A673 (cell line): Measurements from ENCODE around the gene LONP1. TPM values are rescaled to one million over a fixed set of nuclear protein-coding genes. Genes with fewer than 3 reads are reported as not detected.

Source experiments
- Bru-seq: library from RNA; stranded (reverse); fragments of 400-500 nt; gene quantifications from one replicate; lab custom pipeline; 2021; lab: Mats Ljungman, UMichigan
- BruChase-seq, 2 experiments: library from RNA; stranded (reverse); fragments of 400-500 nt; gene quantifications; one replicate each; lab custom pipeline; 2021; lab: Mats Ljungman, UMichigan
- BruUV-seq: library from RNA; stranded (reverse); fragments of 400-500 nt; replicated peaks from 2 replicates; lab custom pipeline; 2021; lab: Mats Ljungman, UMichigan
- CTCF ChIA-PET: fragments of 300-600 bp; sonication (Branson Sonifier 250); formaldehyde crosslinking; loops from one replicate; lab custom pipeline; 2022; ENCODE audit warnings: antibody characterized with exemption; lab: Charles Lee
- POLR2A ChIA-PET: fragments of 300-600 bp; sonication (Branson Sonifier 250); formaldehyde crosslinking; loops from one replicate; lab custom pipeline; 2022; ENCODE audit warnings: antibody characterized with exemption; ENCODE audit not compliant: low non-redundant PET; lab: Charles Lee
- DNase-seq: peaks from one replicate; pipeline ENCODE4 v3.0.0-alpha.2; 2015; ENCODE audit warnings: low spot score
- H3K27ac ChIP-seq: fragments of 200-600 bp; sonication (generic); 2 replicates; pipeline ENCODE4 v1.5.1; 2016; ENCODE audit warnings: mixed run types, low read depth, mild to moderate bottlenecking, mixed read lengths, antibody characterized with exemption, low read length; ENCODE audit not compliant: poor library complexity, severe bottlenecking
- H3K27me3 ChIP-seq: fragments of 200-600 bp; sonication (generic); replicated peaks from 2 replicates; pipeline ENCODE4 v1.6.1; 2017; ENCODE audit warnings: mixed run types, low read depth, mild to moderate bottlenecking, mixed read lengths, antibody characterized with exemption, low read length; ENCODE audit not compliant: insufficient read depth, poor library complexity
- H3K36me3 ChIP-seq: fragments of 200-600 bp; sonication (generic); 2 replicates; pipeline ENCODE4 v1.6.1; 2016; ENCODE audit warnings: mixed run types, mild to moderate bottlenecking, mixed read lengths, antibody characterized with exemption, low read length; ENCODE audit not compliant: insufficient read depth, poor library complexity, severe bottlenecking
- H3K4me1 ChIP-seq: fragments of 200-600 bp; sonication (generic); 2 replicates; pipeline ENCODE4 v1.6.1; 2017; ENCODE audit warnings: mixed run types, mild to moderate bottlenecking, mixed read lengths, antibody characterized with exemption, low read length; ENCODE audit not compliant: insufficient read depth, poor library complexity, severe bottlenecking
- H3K4me3 ChIP-seq: fragments of 200-600 bp; sonication (generic); 2 replicates; pipeline ENCODE4 v1.5.1; 2016; ENCODE audit warnings: low read depth, mixed run types, mild to moderate bottlenecking, mixed read lengths, low read length; ENCODE audit not compliant: poor library complexity, severe bottlenecking
- H3K9me3 ChIP-seq: fragments of 200-600 bp; sonication (generic); 2 replicates; pipeline ENCODE4 v1.6.1; 2016; ENCODE audit warnings: mixed run types, low read depth, mild to moderate bottlenecking, mixed read lengths, antibody characterized with exemption, low read length; ENCODE audit not compliant: poor library complexity, severe bottlenecking
- CTCF ChIP-seq: fragments of 300-800, 200-600 bp; sonication (generic); conservative IDR thresholded peaks from 2 replicates; pipeline ENCODE4 v1.5.1; 2017; ENCODE audit warnings: low read depth, mild to moderate bottlenecking, antibody characterized with exemption, low read length, moderate library complexity, mixed read lengths
- EZH2 ChIP-seq: fragments of 200-600 bp; sonication (generic); IDR thresholded peaks from 2 replicates; pipeline ENCODE4 v1.6.1; 2017; ENCODE audit warnings: borderline replicate concordance, low read depth, mild to moderate bottlenecking, mixed read lengths, antibody characterized with exemption, low read length; ENCODE audit not compliant: poor library complexity, severe bottlenecking
- intact Hi-C: fragments of 100-400 bp; cut with micrococcal nuclease; formaldehyde crosslinking; loops from one replicate; pipeline ENCODE4 v1.10.0; 2022; ENCODE audit not compliant: unreplicated experiment
- long read RNA-seq: library from polyadenylated mRNA; stranded (forward); transcript quantifications from one replicate; pipeline ENCODE4 v2.0.0, GENCODE V29; 2022
- total RNA-seq: library from RNA; stranded (reverse); gene quantifications from 2 replicates; pipeline ENCODE4 v1.2.3, GENCODE V29; 2021

LONP1 gene
- 152 and 160 TPM in 2 replicates for total RNA-seq
- percentile 70 among the genes with signal in this experiment for Bru-seq, nascent RNA
- percentile 78 among the genes with signal in this experiment for BruChase-seq, experiment 1, labeled RNA remaining after a 2-hour chase
- percentile 87 among the genes with signal in this experiment for BruChase-seq, experiment 2, labeled RNA remaining after a 6-hour chase
- long read RNA-seq, transcript LONP1-201 (18 exons, 3,236 nt), result major isoform, 478 of 550 reads
- long read RNA-seq, partial matches to known transcripts, result 30 of 550 reads
- long read RNA-seq, other reads (novel, unspliced or antisense), result 40 of 550 reads

GRCh38 chr19:5719961-5720790, at the start of gene LONP1, which contains the start of gene CATSPERD:
TSS of gene LONP1 (minus strand) at chr19:5720146. CDS start at chr19:5720132, 14 bp downstream.
TSS of gene CATSPERD (plus strand) at chr19:5720637. CDS start at chr19:5720738, 101 bp downstream.
- Histone ChIP-seq H3K4me3 (peak within 1 kb of the TSS; percentile 93), H3K36me3 (peaks cover 13% of the 10 kb centered on the region), H3K27ac (peak within 1 kb of the TSS; percentile 98), H3K27me3 (no peaks in the 10 kb centered on the region), H3K4me1 (peaks cover 16% of the 10 kb centered on the region), H3K9me3 (no peaks in the 10 kb centered on the region)
- POLR2A ChIA-PET, result interaction anchor here (0.6 kb wide), 1 partner anchor 37 kb away, joined by 20 read pairs; no protein-coding TSS in a partner anchor
- BruUV-seq, result no TSS peak
- CTCF ChIA-PET, result interaction anchor here (0.6 to 1.3 kb wide), 5 partner anchors 30 to 137 kb away, joined by 3 to 5 read pairs (median 3); partner anchors contain the start of gene NRTN
- peak; percentile 99 for DNase-seq
- intact Hi-C loops, result no loop called here
- no peak for TF ChIP-seq EZH2
- TF ChIP-seq CTCF, result peak; percentile 97

- ChIA-PET POLR2A (no interaction called here), CTCF (no interaction called here)
- no peaks in the 10 kb centered on the region for H3K9me3 ChIP-seq
- BruUV-seq, result no TSS peak
- H3K27ac ChIP-seq, result no peak overlapping the region
- H3K27me3 ChIP-seq, result no peaks in the 10 kb centered on the region
- no peak overlapping the region for H3K4me3 ChIP-seq
- intact Hi-C loops, result no loop called here
- no peaks in the 10 kb centered on the region for H3K36me3 ChIP-seq
- no peaks in the 10 kb centered on the region for H3K4me1 ChIP-seq
- DNase-seq, result no peak
- TF ChIP-seq CTCF, result no peak
- no peak for TF ChIP-seq EZH2
Measured at GRCh38 chr19:5767949-5768348, 48.0 kb upstream of the LONP1 start.

- no peak for DNase-seq
- intact Hi-C loops, result no loop called here
- Histone ChIP-seq H3K36me3 (no peaks in the 10 kb centered on the region), H3K27ac (no peak overlapping the region), H3K4me1 (no peaks in the 10 kb centered on the region), H3K27me3 (no peaks in the 10 kb centered on the region), H3K4me3 (no peak overlapping the region), H3K9me3 (no peaks in the 10 kb centered on the region)
- CTCF ChIA-PET, result no interaction called here
- POLR2A ChIA-PET, result no interaction called here
- no TSS peak for BruUV-seq
- TF ChIP-seq EZH2 (no peak), CTCF (no peak)
Measured at GRCh38 chr19:5765220-5765619, 45.3 kb upstream of the LONP1 start.
